HG03469 (cell line): ENCODE data around the gene ASTN2.

ENCODE experiments used
- ATAC-seq: cut with Tn5 transposase; IDR thresholded peaks from one replicate; pipeline ENCODE4 v1.9.1; 2021; ENCODE audit warnings: mild to moderate bottlenecking, moderate library complexity, moderate number of reproducible peaks; ENCODE audit not compliant: unreplicated experiment

Gene ASTN2

GRCh38 chr9:116985596-116985995 lies 429.3 kb downstream of the ASTN2 start:
- ATAC-seq: no peak

GRCh38 chr9:116984111-116984510 lies 430.7 kb downstream of the ASTN2 start:
- no peak for ATAC-seq

- no peak for ATAC-seq
Observed at GRCh38 chr9:116980582-116981120, 434.2 kb downstream of the ASTN2 start.

GRCh38 chr9:116979456-116979855 lies 435.4 kb downstream of the ASTN2 start:
- ATAC-seq: no peak

GRCh38 chr9:116978155-116978554 lies 436.7 kb downstream of the ASTN2 start:
- ATAC-seq: no peak

- ATAC-seq: no peak
Observed at GRCh38 chr9:116975126-116975525, 439.7 kb downstream of the ASTN2 start.

GRCh38 chr9:116966199-116966598 lies 448.7 kb downstream of the ASTN2 start:
- no peak for ATAC-seq

GRCh38 chr9:116964258-116964657 lies 450.6 kb downstream of the ASTN2 start:
- ATAC-seq: no peak

GRCh38 chr9:116959809-116960208 lies 455.0 kb downstream of the ASTN2 start:
- no peak for ATAC-seq

- no peak for ATAC-seq
Observed at GRCh38 chr9:116958881-116959280, 456.0 kb downstream of the ASTN2 start.

GRCh38 chr9:116954731-116955130 lies 460.1 kb downstream of the ASTN2 start:
- ATAC-seq: no peak

GRCh38 chr9:116953271-116953670 lies 461.6 kb downstream of the ASTN2 start:
- ATAC-seq: no peak

- no peak for ATAC-seq
Observed at GRCh38 chr9:116952436-116952810, 462.4 kb downstream of the ASTN2 start.

- peak; percentile 57 for ATAC-seq
Observed at GRCh38 chr9:116951588-116952435, 463.0 kb downstream of the ASTN2 start.

GRCh38 chr9:116945817-116946216 lies 469.0 kb downstream of the ASTN2 start:
- no peak for ATAC-seq

- no peak for ATAC-seq
Observed at GRCh38 chr9:116944714-116945534, 469.9 kb downstream of the ASTN2 start.

GRCh38 chr9:116943970-116944369 lies 470.9 kb downstream of the ASTN2 start:
- ATAC-seq: no peak

GRCh38 chr9:116942593-116943061 lies 472.2 kb downstream of the ASTN2 start:
- peak; percentile 44 for ATAC-seq

GRCh38 chr9:116941266-116941665 lies 473.6 kb downstream of the ASTN2 start:
- no peak for ATAC-seq

- no peak for ATAC-seq
Observed at GRCh38 chr9:116940614-116941215, 474.1 kb downstream of the ASTN2 start.

GRCh38 chr9:116939614-116940013 lies 475.2 kb downstream of the ASTN2 start:
- ATAC-seq: peak; percentile 32
